Effector memory CD4-positive, alpha-beta T cell (primary cell): ENCODE data around the gene NUDT15.

Experiments used
- DNase-seq, 3 donors: peaks; one replicate each; pipeline ENCODE4 v3.0.0-alpha.2; 2020
- H3K27ac ChIP-seq: 2 replicates; pipeline ENCODE4 v1.7.0; 2013; ENCODE audit warnings: mild to moderate bottlenecking, low read length, moderate library complexity; ENCODE audit not compliant: insufficient read depth, poor library complexity, severe bottlenecking
- H3K27me3 ChIP-seq: replicated peaks from 2 replicates; pipeline ENCODE4 v1.7.0; 2013; ENCODE audit warnings: mild to moderate bottlenecking, low read length; ENCODE audit not compliant: insufficient read depth, control insufficient read depth, poor library complexity, severe bottlenecking
- H3K36me3 ChIP-seq: 2 replicates; pipeline ENCODE4 v1.7.0; 2013; ENCODE audit warnings: mild to moderate bottlenecking, low read length, moderate library complexity; ENCODE audit not compliant: control insufficient read depth, insufficient read depth
- H3K4me1 ChIP-seq: 2 replicates; pipeline ENCODE4 v1.7.0; 2013; ENCODE audit warnings: low read length, mild to moderate bottlenecking; ENCODE audit not compliant: control insufficient read depth, insufficient read depth, poor library complexity, severe bottlenecking
- H3K4me3 ChIP-seq: 2 replicates; pipeline ENCODE4 v1.7.0; 2013; ENCODE audit warnings: low read length, low read depth, mild to moderate bottlenecking; ENCODE audit not compliant: insufficient read depth, poor library complexity, severe bottlenecking
- H3K9me3 ChIP-seq: 2 replicates; pipeline ENCODE4 v1.7.0; 2013; ENCODE audit warnings: mild to moderate bottlenecking, low read length, moderate library complexity; ENCODE audit not compliant: control insufficient read depth

The NUDT15 gene

GRCh38 chr13:48094404-48094780 lies 56.9 kb downstream of the NUDT15 start:
- DNase-seq = no peak
- H3K4me1 ChIP-seq = peaks cover 17% of the 10 kb centered on the region
- no peaks in the 10 kb centered on the region for H3K9me3 ChIP-seq
- peak overlapping the region; percentile 92 for H3K27ac ChIP-seq
- H3K36me3 ChIP-seq = no peaks in the 10 kb centered on the region
- H3K4me3 ChIP-seq = peak overlapping the region; percentile 95
- H3K27me3 ChIP-seq = no peaks in the 10 kb centered on the region

DNA sequence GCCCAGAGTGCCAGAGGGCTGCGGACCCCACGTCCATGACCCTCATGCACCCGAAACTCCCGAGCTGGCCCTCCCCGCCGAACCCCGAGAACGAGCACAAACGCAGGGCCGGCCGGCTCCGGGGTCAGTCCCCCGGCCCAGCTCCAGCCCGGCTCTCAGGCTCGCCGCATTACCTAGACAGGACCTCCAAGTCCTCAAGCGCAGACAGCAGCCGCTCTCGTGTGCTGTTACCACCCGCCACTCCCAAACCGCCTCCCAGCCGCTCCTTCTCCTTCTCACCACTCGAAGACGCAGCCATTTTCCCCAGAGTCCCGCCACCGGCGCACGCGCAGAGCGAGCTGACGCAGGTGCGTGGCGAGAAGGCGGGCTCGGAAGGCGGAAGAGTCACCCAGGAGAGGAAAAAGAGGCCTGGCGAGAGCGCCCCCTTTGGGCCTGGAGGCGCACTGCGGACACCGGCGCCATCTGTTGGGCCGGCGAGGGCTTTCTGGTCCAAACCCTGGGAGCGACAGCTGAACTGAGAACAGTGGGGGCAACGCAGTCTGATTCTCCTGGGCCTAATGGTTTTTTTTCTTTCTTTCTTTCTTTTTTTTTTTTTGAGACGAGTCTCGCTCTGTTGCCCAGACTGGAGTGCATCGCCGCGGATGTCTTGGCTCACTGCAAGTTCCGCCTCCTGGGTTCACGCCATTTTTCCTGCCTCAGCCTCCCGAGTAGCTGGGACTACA lies 57.4 kb downstream of the NUDT15 start, which contains the start of gene MED4:
Gene MED4 (minus strand): TSS at position 324 of the 722 bp plus-strand sequence. CDS start 26 bp downstream, at position 298.
- H3K27me3 ChIP-seq = no peaks in the 10 kb centered on the region

DNA sequence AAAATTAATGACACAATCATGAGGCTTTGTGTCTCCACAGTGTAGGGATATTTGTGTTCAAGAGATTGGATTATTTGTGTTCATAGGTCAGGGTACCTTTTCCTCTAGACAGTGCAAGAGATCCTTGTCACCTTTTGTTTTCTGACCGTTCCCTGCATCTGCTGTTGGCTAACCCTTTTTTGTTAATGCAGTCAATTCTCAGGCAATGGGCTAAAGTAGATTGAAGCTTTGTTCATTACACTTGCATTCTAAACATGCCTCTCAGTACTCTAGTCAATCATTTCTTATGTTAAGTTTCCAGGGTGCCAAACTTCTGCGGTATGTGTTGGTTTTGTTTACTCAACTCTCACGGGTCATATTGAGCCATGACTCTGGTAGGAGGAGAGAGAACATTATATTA lies 59.1 kb downstream of the NUDT15 start:
- H3K36me3 ChIP-seq = no peaks in the 10 kb centered on the region
- H3K27me3 ChIP-seq = no peaks in the 10 kb centered on the region
- peaks cover 17% of the 10 kb centered on the region for H3K4me1 ChIP-seq
- no peak overlapping the region for H3K4me3 ChIP-seq
- no peak overlapping the region for H3K27ac ChIP-seq
- no peak for DNase-seq
- no peaks in the 10 kb centered on the region for H3K9me3 ChIP-seq

More for the DNA sequence above, 57.4 kb downstream of the NUDT15 start, which contains the start of gene MED4:
- DNase-seq = peak; percentile 94 to 95 (median 94)
- Histone ChIP-seq H3K9me3 (no peaks in the 10 kb centered on the region), H3K4me1 (peaks cover 17% of the 10 kb centered on the region), H3K27ac (peak within 1 kb of the TSS; percentile 92), H3K36me3 (no peaks in the 10 kb centered on the region), H3K4me3 (peak within 1 kb of the TSS; percentile 95)
